Fibroblast of the aortic adventitia (primary cell): ENCODE results near the gene CTNNBIP1. TPM values are rescaled to one million over a fixed set of nuclear protein-coding genes. Genes with fewer than 3 reads are reported as not detected.

Source experiments
- DNase-seq: peaks from one replicate; pipeline ENCODE4 v3.0.0-alpha.2; 2010; ENCODE audit warnings: low read depth
- H3K4me3 ChIP-seq: 2 replicates; pipeline ENCODE4 v1.5.1; 2011; ENCODE audit warnings: low read depth, mild to moderate bottlenecking, control low read depth, low read length, moderate library complexity
- total RNA-seq: library from RNA; depleted of rRNA; stranded (reverse); fragments of >200 nt; gene quantifications from 2 replicates; pipeline ENCODE4 v1.2.3, GENCODE V29; 2012; ENCODE audit warnings: low replicate concordance
- TF ChIP-seq, protein P1 (sequence below): IDR thresholded peaks from 2 replicates; pipeline ENCODE4 v1.5.1; 2011; ENCODE audit warnings: mild to moderate bottlenecking, low read length, control low read depth, inconsistent platforms; ENCODE audit not compliant: insufficient read depth

CTNNBIP1 gene
- total RNA-seq, 1 donor: 11.9 TPM

DNA sequence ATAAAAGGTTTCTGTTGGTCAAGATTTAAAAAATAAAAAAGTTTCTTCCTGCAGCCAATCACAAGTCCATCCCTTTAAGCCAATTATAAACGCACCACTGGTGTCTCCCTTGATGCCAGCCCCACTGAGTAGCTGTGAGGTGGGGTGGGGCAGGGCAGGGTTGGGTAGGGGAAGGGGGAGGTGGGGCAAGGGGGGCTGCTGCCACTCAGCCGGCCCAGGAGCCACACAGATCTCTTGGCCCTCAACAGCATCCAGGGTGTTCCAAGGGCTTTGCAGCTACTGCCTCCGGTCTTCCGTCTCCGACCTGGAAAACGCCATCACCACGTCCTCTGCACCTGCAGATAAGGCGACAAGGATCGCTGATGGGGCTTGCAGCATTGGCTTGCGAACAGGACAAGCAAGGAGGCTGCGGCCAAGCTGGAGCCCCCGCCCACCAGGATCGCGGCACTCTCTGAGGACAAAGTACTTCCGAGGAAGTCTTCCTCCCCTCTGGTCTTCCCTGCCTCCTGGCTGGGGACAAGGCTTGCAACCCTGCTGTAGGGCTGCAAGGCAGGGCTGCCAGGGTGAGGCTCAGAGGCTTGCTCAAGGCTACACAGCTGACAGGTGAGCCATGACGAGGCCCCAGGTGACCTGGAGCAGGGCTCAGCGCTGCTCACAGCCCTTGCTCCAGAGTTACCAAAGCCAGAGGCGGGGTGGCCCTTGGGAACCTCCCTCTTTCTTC, 59.5 kb downstream of the CTNNBIP1 start:
- TF ChIP-seq, protein P1, sequence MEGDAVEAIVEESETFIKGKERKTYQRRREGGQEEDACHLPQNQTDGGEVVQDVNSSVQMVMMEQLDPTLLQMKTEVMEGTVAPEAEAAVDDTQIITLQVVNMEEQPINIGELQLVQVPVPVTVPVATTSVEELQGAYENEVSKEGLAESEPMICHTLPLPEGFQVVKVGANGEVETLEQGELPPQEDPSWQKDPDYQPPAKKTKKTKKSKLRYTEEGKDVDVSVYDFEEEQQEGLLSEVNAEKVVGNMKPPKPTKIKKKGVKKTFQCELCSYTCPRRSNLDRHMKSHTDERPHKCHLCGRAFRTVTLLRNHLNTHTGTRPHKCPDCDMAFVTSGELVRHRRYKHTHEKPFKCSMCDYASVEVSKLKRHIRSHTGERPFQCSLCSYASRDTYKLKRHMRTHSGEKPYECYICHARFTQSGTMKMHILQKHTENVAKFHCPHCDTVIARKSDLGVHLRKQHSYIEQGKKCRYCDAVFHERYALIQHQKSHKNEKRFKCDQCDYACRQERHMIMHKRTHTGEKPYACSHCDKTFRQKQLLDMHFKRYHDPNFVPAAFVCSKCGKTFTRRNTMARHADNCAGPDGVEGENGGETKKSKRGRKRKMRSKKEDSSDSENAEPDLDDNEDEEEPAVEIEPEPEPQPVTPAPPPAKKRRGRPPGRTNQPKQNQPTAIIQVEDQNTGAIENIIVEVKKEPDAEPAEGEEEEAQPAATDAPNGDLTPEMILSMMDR: no peak
- H3K4me3 ChIP-seq: no peak overlapping the region
- no peak for DNase-seq

DNA sequence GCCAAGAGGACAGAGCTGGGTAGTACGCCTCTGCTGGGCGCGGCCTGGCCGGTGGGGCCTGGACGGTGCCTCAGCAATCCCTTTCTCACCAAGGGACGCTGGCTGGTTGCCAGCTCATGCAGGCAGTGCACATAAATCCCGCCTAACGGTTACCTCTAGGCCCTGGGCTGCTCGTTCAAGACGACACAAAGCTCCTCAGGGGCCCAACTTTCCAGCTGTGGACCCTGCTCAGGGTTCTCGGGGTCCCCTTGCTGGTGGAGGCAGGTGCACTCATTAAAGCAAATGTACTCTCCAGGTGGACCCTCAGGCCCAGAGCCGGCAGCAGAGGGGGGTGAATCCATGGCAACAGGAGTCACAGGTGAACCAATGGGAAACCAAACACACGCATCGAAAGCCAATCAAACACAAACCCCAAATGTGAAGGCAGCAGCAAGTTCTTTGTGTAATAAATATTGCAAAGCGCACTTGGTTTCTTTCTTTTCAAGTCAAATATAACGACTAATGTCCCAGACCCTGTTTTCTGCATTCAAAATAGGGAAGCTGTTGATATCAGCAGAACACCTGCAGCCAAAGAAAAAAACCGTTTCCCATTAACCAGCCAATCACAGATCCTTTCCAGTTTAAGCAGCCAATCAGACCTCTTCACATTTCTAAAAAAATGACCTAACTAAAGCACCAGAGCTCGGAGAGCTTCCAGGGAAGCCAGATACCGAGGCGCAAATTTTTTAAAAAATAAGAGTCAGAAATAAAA, 60.2 kb downstream of the CTNNBIP1 start:
- DNase-seq: no peak
- TF ChIP-seq, protein P1: no peak
- H3K4me3 ChIP-seq: no peak overlapping the region

DNA sequence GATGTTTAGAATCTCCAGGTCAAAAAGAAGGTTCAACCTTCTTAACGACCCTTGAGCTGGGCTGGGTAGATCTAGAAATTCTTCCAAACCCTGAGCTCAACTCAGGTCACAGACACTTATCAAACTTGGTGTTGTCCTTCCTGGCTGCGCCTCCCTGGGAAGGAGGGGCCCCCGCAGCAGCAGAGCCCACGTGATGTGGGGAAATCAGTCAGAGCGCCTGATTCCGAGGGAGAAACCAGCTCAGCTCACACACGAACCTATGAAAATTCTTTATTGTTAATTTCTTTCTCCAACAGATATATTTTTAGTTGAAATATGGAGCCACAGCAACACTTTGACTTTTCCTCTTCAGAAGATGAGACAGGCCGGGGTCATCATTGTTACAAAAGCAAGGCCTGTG, 62.0 kb downstream of the CTNNBIP1 start:
- TF ChIP-seq, protein P1: no peak
- no peak for DNase-seq
- H3K4me3 ChIP-seq: no peak overlapping the region

DNA sequence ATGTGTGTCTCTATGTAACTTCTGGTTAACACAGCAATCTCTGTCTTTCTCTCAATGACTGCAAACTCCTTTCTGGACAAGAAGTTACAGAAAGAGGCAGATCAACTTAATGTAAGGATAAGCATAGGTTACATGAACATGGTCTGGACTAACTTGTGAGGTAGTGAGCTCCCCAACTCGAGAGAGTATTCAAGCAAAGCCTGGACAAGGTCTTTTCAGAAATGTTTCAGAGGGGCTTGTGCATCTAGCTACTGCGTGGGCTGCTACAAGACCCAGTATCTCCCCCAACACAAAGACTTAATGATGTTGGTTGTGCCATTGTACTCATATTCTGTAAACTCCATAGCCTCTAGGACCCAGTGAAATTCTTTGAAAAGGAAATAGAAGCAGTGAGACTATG, 62.8 kb downstream of the CTNNBIP1 start:
- H3K4me3 ChIP-seq: no peak overlapping the region
- TF ChIP-seq, protein P1: no peak
- DNase-seq: no peak

DNA sequence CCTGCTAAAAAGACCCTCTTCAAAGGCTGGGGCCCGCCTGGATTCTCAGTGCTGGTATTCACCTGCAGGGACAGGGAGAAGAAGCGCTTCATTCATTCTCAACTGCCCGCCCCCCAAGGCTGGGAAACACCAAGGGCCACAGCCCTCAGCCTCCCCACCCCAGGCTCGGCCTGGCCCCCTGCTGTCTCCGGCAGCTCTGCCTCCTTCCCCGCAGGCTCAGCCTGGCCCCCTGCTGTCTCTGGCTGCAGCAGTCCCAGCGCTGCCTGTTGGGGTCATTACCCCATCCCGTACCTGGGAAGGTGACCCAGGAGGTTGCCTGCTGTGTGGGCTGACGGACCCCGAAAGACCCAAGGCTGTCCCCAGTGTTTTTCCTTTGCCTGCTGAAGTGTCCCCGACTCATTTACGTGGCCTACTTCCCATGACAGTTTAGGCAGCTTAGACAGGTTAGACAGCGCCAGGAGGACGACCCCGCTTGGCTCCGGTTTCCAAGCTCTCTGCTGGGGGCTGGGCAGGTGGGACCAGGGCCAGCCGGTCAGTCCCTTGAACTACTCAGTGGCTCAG, 63.4 kb downstream of the CTNNBIP1 start:
- TF ChIP-seq, protein P1: no peak
- H3K4me3 ChIP-seq: no peak overlapping the region
- no peak for DNase-seq

DNA sequence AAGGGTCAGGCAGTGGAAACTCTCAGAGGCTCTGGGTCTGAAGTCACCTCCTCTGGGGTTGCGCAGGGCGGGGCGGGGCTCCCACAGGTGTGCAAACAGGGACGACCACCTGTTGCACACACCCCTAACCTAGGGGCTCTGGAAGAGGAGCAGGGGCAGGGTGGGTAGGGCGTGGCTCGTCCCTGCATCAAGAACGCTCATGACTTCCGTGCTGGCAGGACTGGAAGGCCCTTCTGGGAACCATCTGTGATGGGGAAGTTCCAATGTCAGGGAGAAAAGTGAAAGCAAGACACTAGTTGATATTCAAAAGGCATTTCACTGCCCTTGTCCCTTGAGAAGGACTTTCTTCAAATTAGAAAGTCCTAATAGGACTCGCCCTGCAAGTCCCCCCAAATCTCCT, 64.2 kb downstream of the CTNNBIP1 start:
- no peak overlapping the region for H3K4me3 ChIP-seq
- no peak for DNase-seq
- TF ChIP-seq, protein P1: no peak
